Body of pancreas (tissue), 4 donors: ENCODE results near the gene DENND10. TPM values are rescaled to one million over a fixed set of nuclear protein-coding genes. Genes with fewer than 3 reads are reported as not detected.
"Not testable (repeated sequence)": the region's sequence is repeated elsewhere in the genome, so short reads cannot be mapped to it uniquely, and the experiment has no call there.

Experiments
- ATAC-seq: fragments of 150-250 bp; one replicate; pipeline ENCODE4 v1.9.1; 2016
- DNase-seq, 4 donors: peaks; one replicate each; pipeline ENCODE4 v3.0.0-alpha.2; 2019
- H3K27ac ChIP-seq, 4 donors: fragments of 200-600 bp; sonication (generic); 1 replicate in 3 of 4; 2 replicates in 1 of 4; pipeline versions ENCODE4 v1.5.1 to v1.6.1; 2016 to 2019; ENCODE audit warnings: mild to moderate bottlenecking in 1 of 4, mixed read lengths in 1 of 4, moderate library complexity in 1 of 4
- H3K27me3 ChIP-seq, 2 donors: fragments of 200-600 bp; sonication (generic); one replicate each; pipeline ENCODE4 v1.6.0; 2016; ENCODE audit warnings: mild to moderate bottlenecking in 1 of 2
- H3K36me3 ChIP-seq, 2 donors: fragments of 200-600 bp; sonication (generic); replicated peaks in 1 of 2; 2 replicates each; pipeline ENCODE4 v1.5.1; 2016; ENCODE audit warnings: low read depth in 2 of 2; ENCODE audit not compliant: insufficient read depth in 1 of 2
- H3K4me1 ChIP-seq: fragments of 200-600 bp; sonication (generic); one replicate; pipeline ENCODE4 v1.6.0; 2016
- H3K4me3 ChIP-seq, 2 donors: fragments of 200-600 bp; sonication (generic); 1 replicate in 1 of 2; 2 replicates in 1 of 2; pipeline ENCODE4 v1.5.1; 2016 to 2019
- H3K9me3 ChIP-seq, 3 donors: fragments of 200-600 bp; sonication (generic); 1 replicate in 2 of 3; 2 replicates in 1 of 3; pipeline ENCODE4 v1.5.1; 2016
- CTCF ChIP-seq, 7 experiments: fragments of 450-650 bp in 4 of 7; fragments of 200-600 bp in 3 of 7; sonication (generic) in 3 of 7; IDR thresholded peaks; one replicate each; pipeline ENCODE4 v1.5.1; 2016 to 2019; ENCODE audit warnings: antibody characterized with exemption in 7 of 7
- POLR2A ChIP-seq, 3 donors: fragments of 450-650 bp; IDR thresholded peaks; one replicate each; pipeline ENCODE4 v1.6.1; 2016; ENCODE audit warnings: antibody characterized with exemption in 3 of 3, mild to moderate bottlenecking in 2 of 3
- WGBS, 2 donors: methylation state at CpG; one replicate each; pipeline ENCODE4 v1.1.5; 2017; 5-methylcytosine and 5-hydroxymethylcytosine counted together
- intact Hi-C: fragments of 100-400 bp; cut with DNase I; formaldehyde crosslinking; loops from one replicate; pipeline ENCODE4 v1.15.1; 2023
- total RNA-seq, 2 donors: library from RNA; depleted of rRNA; stranded (reverse); fragments of >200 nt; gene quantifications; one replicate each; pipeline ENCODE4 v1.1.0, GENCODE V29; 2016

DENND10 gene
- total RNA-seq, 2 donors from 2014 or later: 24.6 to 29.7 TPM

GRCh38 chr10:119087271-119087882, 16.5 kb upstream of the DENND10 start:
- no peaks in the 10 kb centered on the region for H3K4me1 ChIP-seq
- ATAC-seq (no peak), DNase-seq (no peak)
- WGBS, 2 donors: 45 to 53% methylated on average over 4 of the region's 4 CpGs
- no peaks in the 10 kb centered on the region for H3K9me3 ChIP-seq
- intact Hi-C loops: no loop called here
- TF ChIP-seq POLR2A (IDR thresholded peaks at IDR 0.05) (no peak), CTCF (IDR thresholded peaks at IDR 0.05) (no peak)
- H3K27ac ChIP-seq: no peak overlapping the region
- no peak overlapping the region for H3K4me3 ChIP-seq
- H3K36me3 ChIP-seq: no peaks in the 10 kb centered on the region
- H3K27me3 ChIP-seq: no peaks in the 10 kb centered on the region

GRCh38 chr10:119090026-119090795, 13.7 kb upstream of the DENND10 start:
- 80 to 83% methylated on average over 13 of the region's 13 CpGs for WGBS, 2 donors
- H3K27me3 ChIP-seq: no peaks in the 10 kb centered on the region
- no peak overlapping the region for H3K27ac ChIP-seq
- DNase-seq (no peak), ATAC-seq (no peak)
- TF ChIP-seq CTCF (IDR thresholded peaks at IDR 0.05): no peak
- no peak for TF ChIP-seq POLR2A (IDR thresholded peaks at IDR 0.05)
- H3K4me3 ChIP-seq: no peak overlapping the region
- H3K9me3 ChIP-seq: no peaks in the 10 kb centered on the region
- intact Hi-C loops: no loop called here
- H3K36me3 ChIP-seq: no peaks in the 10 kb centered on the region
- no peaks in the 10 kb centered on the region for H3K4me1 ChIP-seq

DNA sequence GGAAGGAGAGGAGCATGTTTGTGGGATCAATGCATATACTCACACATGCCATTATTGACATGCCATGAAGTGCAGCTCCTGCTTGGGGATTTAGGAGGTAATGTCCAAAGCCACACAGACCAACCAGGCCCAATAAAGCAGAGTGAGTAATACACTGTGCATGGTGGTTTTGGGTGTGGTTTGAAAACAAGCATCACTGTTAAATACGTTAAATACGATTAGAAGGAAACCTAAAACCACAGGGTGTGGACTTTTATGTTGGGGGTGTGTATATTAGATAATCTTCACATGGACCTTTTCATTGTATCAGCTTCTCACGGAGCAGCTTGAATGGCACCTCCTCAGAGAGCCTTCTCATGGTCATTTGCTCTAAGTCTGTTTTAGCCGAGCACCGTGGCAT, 12.9 kb upstream of the DENND10 start:
- no peaks in the 10 kb centered on the region for H3K36me3 ChIP-seq
- no peak overlapping the region for H3K27ac ChIP-seq
- no peak overlapping the region for H3K4me3 ChIP-seq
- H3K27me3 ChIP-seq: no peaks in the 10 kb centered on the region
- no peak for DNase-seq
- intact Hi-C loops: no loop called here
- H3K9me3 ChIP-seq: no peaks in the 10 kb centered on the region
- ATAC-seq: no peak
- WGBS, 2 donors: 73 to 82% methylated on average over 5 of the region's 5 CpGs
- TF ChIP-seq CTCF (IDR thresholded peaks at IDR 0.05): no peak
- TF ChIP-seq POLR2A (IDR thresholded peaks at IDR 0.05): no peak
- no peaks in the 10 kb centered on the region for H3K4me1 ChIP-seq

DNA sequence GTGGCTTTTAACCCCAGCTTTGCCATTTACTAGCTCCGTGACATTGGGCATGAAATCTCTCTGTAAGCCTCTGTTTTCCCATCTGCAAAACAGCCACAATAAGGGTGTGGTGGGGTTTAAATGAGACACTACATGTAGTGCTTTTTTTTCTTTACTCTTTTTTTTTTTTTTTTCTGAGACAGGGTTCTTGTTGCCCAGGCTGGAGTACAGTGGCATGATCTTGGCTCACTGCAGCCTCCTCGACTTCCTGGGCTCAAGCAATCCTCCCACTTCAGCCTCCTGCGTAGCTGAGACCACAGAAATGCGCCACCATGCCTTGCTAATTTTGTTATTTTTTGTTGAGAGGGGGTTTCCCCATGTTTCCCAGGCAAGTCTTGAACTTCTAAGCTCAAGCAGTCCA, 8.3 kb upstream of the DENND10 start:
- intact Hi-C loops: no loop called here
- no peaks in the 10 kb centered on the region for H3K4me1 ChIP-seq
- H3K27me3 ChIP-seq: no peaks in the 10 kb centered on the region
- DNase-seq (no peak), ATAC-seq (no peak)
- no peak overlapping the region for H3K27ac ChIP-seq
- no peak for TF ChIP-seq CTCF (IDR thresholded peaks at IDR 0.05)
- TF ChIP-seq POLR2A (IDR thresholded peaks at IDR 0.05): no peak
- no peaks in the 10 kb centered on the region for H3K36me3 ChIP-seq
- H3K9me3 ChIP-seq: no peaks in the 10 kb centered on the region
- no peak overlapping the region for H3K4me3 ChIP-seq
- 61 to 72% methylated on average over 4 of the region's 4 CpGs for WGBS, 2 donors

DNA sequence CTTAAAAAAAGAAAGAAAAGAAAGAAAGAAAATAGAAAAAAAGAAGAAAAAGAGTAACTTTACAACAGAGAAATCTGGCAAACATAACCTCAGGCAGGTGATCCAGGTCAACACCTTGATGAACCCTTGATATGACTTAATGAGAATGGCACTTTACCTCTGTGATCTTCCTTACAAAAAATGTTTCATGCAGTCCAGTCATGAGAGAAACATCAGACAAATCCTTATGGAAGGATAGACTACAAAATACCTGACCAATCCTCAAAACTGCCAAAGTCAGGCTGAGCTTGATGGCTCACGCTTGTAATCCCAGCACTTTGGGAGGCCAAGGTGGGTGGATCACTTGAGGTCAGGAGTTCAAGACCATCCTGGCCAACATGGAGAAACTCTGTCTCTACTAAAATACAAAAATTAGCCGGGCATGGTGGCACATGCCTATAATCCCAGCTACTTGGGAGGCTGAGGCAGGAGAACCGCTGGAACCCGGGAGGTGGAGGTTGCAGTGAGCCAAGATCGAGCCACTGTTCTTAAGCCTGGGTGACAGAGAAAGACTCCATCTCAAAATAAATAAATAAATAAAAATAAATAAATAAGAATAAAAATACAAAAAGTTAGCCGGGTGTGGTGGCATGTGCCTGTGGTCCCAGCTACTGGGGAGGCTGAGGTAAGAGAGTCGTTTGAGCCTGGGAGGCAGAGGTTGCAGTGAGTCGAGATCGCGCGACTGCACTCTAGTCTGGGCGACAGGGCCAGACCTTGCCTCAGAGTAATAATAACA, 7.1 kb upstream of the DENND10 start:
- H3K9me3 ChIP-seq, ATAC-seq, H3K4me1 ChIP-seq, H3K4me3 ChIP-seq, H3K27ac ChIP-seq, H3K36me3 ChIP-seq, intact Hi-C loops, DNase-seq, H3K27me3 ChIP-seq: not testable (repeated sequence)
- 89 to 92% methylated on average over 12 of the region's 12 CpGs for WGBS, 2 donors
